Ascending aorta (tissue), 2 donors: ENCODE results near the gene THOC6. TPM values are rescaled to one million over a fixed set of nuclear protein-coding genes. Genes with fewer than 3 reads are reported as not detected.
"Not testable (repeated sequence)": the region's sequence is repeated elsewhere in the genome, so short reads cannot be mapped to it uniquely, and the experiment has no call there.

Experiments
- DNase-seq, 2 donors: peaks; one replicate each; pipeline ENCODE4 v3.0.0-alpha.2; 2019; ENCODE audit warnings: low spot score in 2 of 2
- H3K27ac ChIP-seq, 2 donors: fragments of 200-600 bp; sonication (generic); one replicate each; pipeline ENCODE4 v1.5.1; 2016 to 2017; ENCODE audit warnings: mild to moderate bottlenecking in 1 of 2
- H3K27me3 ChIP-seq: fragments of 200-600 bp; sonication (generic); one replicate; pipeline ENCODE4 v1.5.1; 2017
- H3K36me3 ChIP-seq, 2 donors: fragments of 200-600 bp; sonication (generic); one replicate each; pipeline ENCODE4 v1.5.1; 2016
- H3K4me1 ChIP-seq, 2 donors: fragments of 200-600 bp; sonication (generic); one replicate each; pipeline ENCODE4 v1.5.1; 2016 to 2017; ENCODE audit warnings: mild to moderate bottlenecking in 1 of 2
- H3K4me3 ChIP-seq, 2 donors: fragments of 200-600 bp; sonication (generic); one replicate each; pipeline ENCODE4 v1.5.1; 2016 to 2017; ENCODE audit warnings: mild to moderate bottlenecking in 1 of 2
- H3K9me3 ChIP-seq, 2 donors: fragments of 200-600 bp; sonication (generic); one replicate each; pipeline ENCODE4 v1.5.1; 2016
- intact Hi-C: fragments of 100-400 bp; cut with DNase I; formaldehyde crosslinking; loops from one replicate; pipeline ENCODE4 v1.15.1; 2023
- total RNA-seq: library from RNA; depleted of rRNA; stranded (reverse); fragments of >200 nt; gene quantifications from one replicate; pipeline ENCODE4 v1.1.0, GENCODE V29; 2016
- TF ChIP-seq, protein P1 (sequence below), 3 experiments: fragments of 200-600 bp in 2 of 3; fragments of 450-650 bp in 1 of 3; sonication (generic) in 2 of 3; IDR thresholded peaks; one replicate each; pipeline ENCODE4 v1.5.1; 2016 to 2019; ENCODE audit warnings: antibody characterized with exemption in 3 of 3, mild to moderate bottlenecking in 1 of 3, moderate library complexity in 1 of 3

Gene THOC6
- total RNA-seq, 1 donor from 2014 or later = 32.6 TPM

DNA sequence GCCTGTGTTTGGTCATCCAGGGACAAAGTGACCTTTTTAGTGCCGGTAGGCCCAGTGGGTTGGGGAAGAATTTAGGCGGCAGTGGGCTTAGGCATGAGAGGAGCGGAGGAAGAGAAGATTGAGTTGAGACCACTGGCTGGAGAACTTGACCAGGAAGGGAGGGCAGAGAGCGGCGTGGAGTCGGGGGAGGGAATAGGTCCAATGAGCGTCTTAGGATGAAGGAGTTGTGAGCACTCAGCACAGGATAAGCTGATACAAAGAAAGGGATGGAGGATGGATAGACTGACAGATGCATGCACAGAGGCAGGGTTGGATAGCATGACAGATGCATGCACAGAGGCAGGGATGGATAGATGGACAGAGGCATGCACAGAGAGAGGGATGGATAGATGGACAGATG lies 49.6 kb downstream of the THOC6 start:
- no peaks in the 10 kb centered on the region for H3K27me3 ChIP-seq
- H3K36me3 ChIP-seq = no peaks in the 10 kb centered on the region
- H3K27ac ChIP-seq = no peak overlapping the region
- TF ChIP-seq, protein P1, sequence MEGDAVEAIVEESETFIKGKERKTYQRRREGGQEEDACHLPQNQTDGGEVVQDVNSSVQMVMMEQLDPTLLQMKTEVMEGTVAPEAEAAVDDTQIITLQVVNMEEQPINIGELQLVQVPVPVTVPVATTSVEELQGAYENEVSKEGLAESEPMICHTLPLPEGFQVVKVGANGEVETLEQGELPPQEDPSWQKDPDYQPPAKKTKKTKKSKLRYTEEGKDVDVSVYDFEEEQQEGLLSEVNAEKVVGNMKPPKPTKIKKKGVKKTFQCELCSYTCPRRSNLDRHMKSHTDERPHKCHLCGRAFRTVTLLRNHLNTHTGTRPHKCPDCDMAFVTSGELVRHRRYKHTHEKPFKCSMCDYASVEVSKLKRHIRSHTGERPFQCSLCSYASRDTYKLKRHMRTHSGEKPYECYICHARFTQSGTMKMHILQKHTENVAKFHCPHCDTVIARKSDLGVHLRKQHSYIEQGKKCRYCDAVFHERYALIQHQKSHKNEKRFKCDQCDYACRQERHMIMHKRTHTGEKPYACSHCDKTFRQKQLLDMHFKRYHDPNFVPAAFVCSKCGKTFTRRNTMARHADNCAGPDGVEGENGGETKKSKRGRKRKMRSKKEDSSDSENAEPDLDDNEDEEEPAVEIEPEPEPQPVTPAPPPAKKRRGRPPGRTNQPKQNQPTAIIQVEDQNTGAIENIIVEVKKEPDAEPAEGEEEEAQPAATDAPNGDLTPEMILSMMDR (IDR thresholded peaks at IDR 0.05) = no peak
- no peak overlapping the region for H3K4me3 ChIP-seq
- H3K4me1 ChIP-seq = no peaks in the 10 kb centered on the region
- intact Hi-C loops = no loop called here
- no peaks in the 10 kb centered on the region for H3K9me3 ChIP-seq
- no peak for DNase-seq

DNA sequence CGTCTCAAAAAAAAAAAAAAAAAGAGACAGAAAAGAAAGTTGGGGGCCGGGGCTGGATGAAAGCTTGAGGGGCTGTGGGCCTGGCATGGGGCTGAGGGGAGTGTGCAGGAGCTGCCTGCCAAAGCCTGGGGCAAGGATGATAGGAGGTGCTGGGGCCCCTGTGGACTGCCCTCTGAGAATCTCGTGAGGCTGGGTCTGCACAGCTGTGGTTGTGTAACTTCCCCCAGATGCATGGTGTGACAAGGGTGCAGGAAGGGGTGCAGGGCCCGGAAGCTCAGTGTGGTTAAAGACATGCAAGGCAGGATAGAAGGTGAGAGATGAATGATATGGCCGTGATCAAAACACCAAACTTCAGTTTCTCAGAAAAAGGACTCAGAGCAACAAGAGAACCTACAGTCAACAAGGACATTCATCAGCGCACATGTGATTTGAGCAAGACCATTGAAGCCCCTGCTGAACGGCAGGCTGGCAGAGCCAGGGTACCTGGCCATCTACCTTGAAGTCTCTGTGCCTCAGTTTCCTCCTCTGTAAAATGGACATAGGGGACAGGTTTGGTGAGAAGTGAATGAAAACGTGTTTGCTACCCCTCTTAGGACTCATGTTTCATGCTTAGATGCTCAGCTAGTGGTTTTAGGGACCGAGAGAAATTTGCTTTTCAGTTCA lies 51.2 kb downstream of the THOC6 start:
- no peaks in the 10 kb centered on the region for H3K4me1 ChIP-seq
- no peak overlapping the region for H3K4me3 ChIP-seq
- no peaks in the 10 kb centered on the region for H3K36me3 ChIP-seq
- no peaks in the 10 kb centered on the region for H3K9me3 ChIP-seq
- H3K27me3 ChIP-seq = no peaks in the 10 kb centered on the region
- no peak for DNase-seq
- H3K27ac ChIP-seq = no peak overlapping the region
- TF ChIP-seq, protein P1 (IDR thresholded peaks at IDR 0.05) = no peak
- intact Hi-C loops = no loop called here

DNA sequence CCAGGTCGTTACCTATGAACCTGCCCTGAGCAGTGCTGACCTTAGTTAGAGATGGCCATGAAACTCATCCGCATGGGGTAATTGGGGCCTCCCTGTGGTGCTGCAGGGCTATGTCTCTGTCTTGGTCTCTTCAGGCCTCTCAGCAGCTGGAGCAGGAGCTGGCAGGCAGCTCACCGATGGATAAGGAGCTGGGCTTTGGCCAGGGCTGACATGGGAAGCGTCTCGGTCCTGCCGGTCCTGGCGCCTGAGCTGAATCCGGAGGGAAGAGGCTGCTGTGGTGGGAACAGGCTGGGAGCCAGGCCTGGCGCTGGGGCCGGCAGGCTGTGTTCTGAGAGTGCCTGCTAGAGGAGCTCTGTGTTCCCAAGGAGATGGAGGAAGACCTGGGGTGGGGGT lies 51.7 kb downstream of the THOC6 start:
- no peaks in the 10 kb centered on the region for H3K36me3 ChIP-seq
- DNase-seq = no peak
- no peak overlapping the region for H3K4me3 ChIP-seq
- intact Hi-C loops = no loop called here
- no peaks in the 10 kb centered on the region for H3K27me3 ChIP-seq
- H3K9me3 ChIP-seq = no peaks in the 10 kb centered on the region
- no peaks in the 10 kb centered on the region for H3K4me1 ChIP-seq
- TF ChIP-seq, protein P1 (IDR thresholded peaks at IDR 0.05) = no peak
- no peak overlapping the region for H3K27ac ChIP-seq

DNA sequence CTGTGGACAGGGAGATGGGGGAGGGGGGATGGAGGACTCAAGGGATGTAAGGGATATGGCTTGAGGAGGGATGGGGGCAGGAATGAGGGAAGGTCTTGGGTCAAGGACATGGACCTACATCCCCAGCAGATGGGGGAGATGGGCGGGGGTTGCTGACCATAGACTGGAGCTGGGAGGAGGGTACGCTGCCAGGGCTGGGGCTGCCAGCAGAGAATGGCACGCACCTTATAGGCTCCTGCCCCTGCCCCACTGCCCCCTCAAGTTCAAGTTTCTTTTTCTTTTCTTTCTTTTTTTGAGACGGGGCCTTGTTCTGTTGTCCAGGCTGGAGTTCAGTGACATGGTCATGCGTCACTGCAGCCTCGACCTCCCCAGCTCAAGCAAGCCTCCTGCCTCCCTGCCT lies 52.1 kb downstream of the THOC6 start:
- H3K27me3 ChIP-seq, H3K36me3 ChIP-seq, H3K27ac ChIP-seq, DNase-seq, H3K4me1 ChIP-seq, H3K4me3 ChIP-seq, H3K9me3 ChIP-seq, intact Hi-C loops: not testable (repeated sequence)

GRCh38 chr16:3076577-3076976 lies 52.7 kb downstream of the THOC6 start:
- intact Hi-C loops = no loop called here
- H3K36me3 ChIP-seq = no peaks in the 10 kb centered on the region
- TF ChIP-seq, protein P1 (IDR thresholded peaks at IDR 0.05) = no peak
- H3K4me1 ChIP-seq = no peaks in the 10 kb centered on the region
- no peak overlapping the region for H3K27ac ChIP-seq
- DNase-seq = no peak
- no peaks in the 10 kb centered on the region for H3K27me3 ChIP-seq
- H3K4me3 ChIP-seq = no peak overlapping the region
- H3K9me3 ChIP-seq = no peaks in the 10 kb centered on the region

Other genes with a start within 250 kb of the THOC6 start
- gene ELOB, start 246.8 kb upstream of the THOC6 start, total RNA-seq = 1,184 TPM
- gene PRSS33, start 236.5 kb upstream of the THOC6 start, total RNA-seq = 15.4 TPM
- not detected for gene PRSS41, start 225.6 kb upstream of the THOC6 start, total RNA-seq
- not detected for gene PRSS21, start 206.8 kb upstream of the THOC6 start, total RNA-seq
- gene ZG16B, start 193.7 kb upstream of the THOC6 start, total RNA-seq = not detected
- not detected for gene PRSS22, start 165.9 kb upstream of the THOC6 start, total RNA-seq
- 109 TPM for gene FLYWCH2, start 140.8 kb upstream of the THOC6 start, total RNA-seq
- 74.3 TPM for gene FLYWCH1, start 112.1 kb upstream of the THOC6 start, total RNA-seq
- gene KREMEN2, start 59.8 kb upstream of the THOC6 start, total RNA-seq = not detected
- 9.2 TPM for gene PAQR4, start 54.7 kb upstream of the THOC6 start, total RNA-seq
- gene PKMYT1, start 43.6 kb upstream of the THOC6 start, total RNA-seq = not detected
- not detected for gene CLDN9, start 11.1 kb upstream of the THOC6 start, total RNA-seq
- not detected for gene CLDN6, start 5.9 kb upstream of the THOC6 start, total RNA-seq
- gene TNFRSF12A, start 3.7 kb upstream of the THOC6 start, total RNA-seq = 914 TPM
- gene HCFC1R1, start 93 bp upstream of the THOC6 start, total RNA-seq = 50.8 TPM
- not detected for gene BICDL2, start 12.9 kb downstream of the THOC6 start, total RNA-seq
- 0.21 TPM for gene MMP25, start 22.5 kb downstream of the THOC6 start, total RNA-seq
- gene IL32, start 41.6 kb downstream of the THOC6 start, total RNA-seq = 139 TPM
- not detected for gene ZSCAN10, start 75.3 kb downstream of the THOC6 start, total RNA-seq
- 49.8 TPM for gene ZNF205, start 88.6 kb downstream of the THOC6 start, total RNA-seq
- gene ZNF213, start 111.0 kb downstream of the THOC6 start, total RNA-seq = 25.3 TPM
- not detected for gene OR1F1, start 164.2 kb downstream of the THOC6 start, total RNA-seq
- 14.6 TPM for gene ZNF200, start 211.1 kb downstream of the THOC6 start, total RNA-seq
- 1.1 TPM for gene MEFV, start 232.6 kb downstream of the THOC6 start, total RNA-seq